GM19397 (cell line): ENCODE data around the gene DPP3.
"Not testable (repeated sequence)": the region's sequence is repeated elsewhere in the genome, so short reads cannot be mapped to it uniquely, and the experiment has no call there.

Experiments
- ATAC-seq: cut with Tn5 transposase; IDR thresholded peaks from one replicate; pipeline ENCODE4 v1.9.1; 2021; ENCODE audit warnings: mild to moderate bottlenecking, moderate library complexity; ENCODE audit not compliant: unreplicated experiment

Gene DPP3

GRCh38 chr11:66529069-66529468 is 48.8 kb downstream of the DPP3 start:
- ATAC-seq, result no peak

- no peak for ATAC-seq
Observed at GRCh38 chr11:66529655-66530054, 49.4 kb downstream of the DPP3 start.

GRCh38 chr11:66530927-66531709 is 50.9 kb downstream of the DPP3 start:
- no peak for ATAC-seq

GRCh38 chr11:66531841-66532240 is 51.6 kb downstream of the DPP3 start:
- ATAC-seq, result no peak

- no peak for ATAC-seq
Observed at GRCh38 chr11:66532784-66533183, 52.5 kb downstream of the DPP3 start.

- ATAC-seq, result no peak
Observed at GRCh38 chr11:66539170-66539869, 59.1 kb downstream of the DPP3 start.

GRCh38 chr11:66539870-66540213 is 59.6 kb downstream of the DPP3 start:
- ATAC-seq, result no peak

- not testable (repeated sequence) for ATAC-seq
Observed at GRCh38 chr11:66540598-66540997, 60.4 kb downstream of the DPP3 start.

- ATAC-seq, result no peak
Observed at GRCh38 chr11:66541892-66542291, 61.7 kb downstream of the DPP3 start.

- no peak for ATAC-seq
Observed at GRCh38 chr11:66542362-66542761, 62.1 kb downstream of the DPP3 start.

- ATAC-seq, result no peak
Observed at GRCh38 chr11:66543263-66544107, 63.3 kb downstream of the DPP3 start.

- ATAC-seq, result not testable (repeated sequence)
Observed at GRCh38 chr11:66544952-66545351, 64.7 kb downstream of the DPP3 start.

- ATAC-seq, result peak; percentile 83
Observed at GRCh38 chr11:66545701-66546367, 65.6 kb downstream of the DPP3 start, which contains the start of gene ZDHHC24. Gene ZDHHC24 (minus strand): TSS chr11:66546048. CDS start chr11:66546003, 45 bp downstream.

GRCh38 chr11:66546368-66546965 is 66.2 kb downstream of the DPP3 start, which contains the start of gene ACTN3:
Gene ACTN3 (plus strand): TSS chr11:66546903. CDS start chr11:66546938, 35 bp downstream.
- ATAC-seq, result no peak

GRCh38 chr11:66546966-66547661 is 66.9 kb downstream of the DPP3 start:
- no peak for ATAC-seq

GRCh38 chr11:66547662-66548009 is 67.4 kb downstream of the DPP3 start:
- ATAC-seq, result no peak

- ATAC-seq, result no peak
Observed at GRCh38 chr11:66548041-66548440, 67.8 kb downstream of the DPP3 start.

GRCh38 chr11:66548774-66549630 is 68.8 kb downstream of the DPP3 start:
- ATAC-seq, result no peak

GRCh38 chr11:66549696-66550095 is 69.5 kb downstream of the DPP3 start:
- no peak for ATAC-seq
